Measurements from ENCODE around the gene SAE1. TPM values are rescaled to one million over a fixed set of nuclear protein-coding genes. Genes with fewer than 3 reads are reported as not detected.
A peak's percentile ranks its signal among the peaks of the same experiment; 100 is the strongest.

The SAE1 gene
- total RNA-seq, 1 donor from 2014 or later = 71.0 TPM

DNA sequence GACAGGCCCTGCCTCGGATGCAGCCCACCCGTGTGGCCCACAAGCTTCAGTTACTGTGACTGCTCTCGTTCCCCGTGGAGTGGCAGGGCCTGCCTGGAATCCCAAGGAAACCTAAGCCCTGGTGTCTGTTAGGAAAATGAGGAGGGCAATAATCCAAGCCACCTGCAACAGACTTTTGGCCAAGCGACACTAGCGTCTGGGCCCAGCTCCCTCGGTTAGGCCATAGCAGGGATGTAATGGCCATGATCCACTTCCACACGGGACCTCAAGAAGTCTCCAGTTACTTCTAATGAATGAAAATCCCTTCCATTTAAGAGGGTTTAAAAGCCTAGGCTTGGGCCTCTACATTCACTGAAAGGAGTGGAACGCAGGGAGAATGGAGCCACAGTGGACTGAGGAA lies 26.0 kb upstream of the SAE1 start:
- H3K9ac ChIP-seq (ENCODE audit: low read depth in 1 of 3, low read length in 3 of 3) = peak overlapping the region in 2 of 3 donors; percentile 27 to 28
- H3K9me3 ChIP-seq (ENCODE audit: control insufficient read depth in 3 of 3, low read length in 3 of 3) = no peaks in the 10 kb centered on the region
- H3K4me3 ChIP-seq (ENCODE audit: low read length in 3 of 3) = no peak overlapping the region
- H3K27ac ChIP-seq (ENCODE audit: low read depth, low read length) = peak overlapping the region; percentile 12
- no peaks in the 10 kb centered on the region for H3K27me3 ChIP-seq (ENCODE audit: control insufficient read depth in 3 of 3, insufficient read depth in 3 of 3, low read length in 3 of 3)
- H3K4me1 ChIP-seq (ENCODE audit: control insufficient read depth in 3 of 3, insufficient read depth in 3 of 3, low read length in 3 of 3) = peaks cover 39 to 65% (median 60%) of the 10 kb centered on the region in 3 donors
- peaks cover 0 to 7% (median 0%) of the 10 kb centered on the region in 3 donors for H3K36me3 ChIP-seq (ENCODE audit: control insufficient read depth in 3 of 3, insufficient read depth in 3 of 3, low read length in 3 of 3)

GRCh38 chr19:47105874-47106273 lies 24.8 kb upstream of the SAE1 start:
- H3K9me3 ChIP-seq (ENCODE audit: control insufficient read depth in 3 of 3, low read length in 3 of 3) = no peaks in the 10 kb centered on the region
- no peak overlapping the region for H3K9ac ChIP-seq (ENCODE audit: low read depth in 1 of 3, low read length in 3 of 3)
- peaks cover 48 to 69% (median 66%) of the 10 kb centered on the region in 3 donors for H3K4me1 ChIP-seq (ENCODE audit: control insufficient read depth in 3 of 3, insufficient read depth in 3 of 3, low read length in 3 of 3)
- H3K4me3 ChIP-seq (ENCODE audit: low read length in 3 of 3) = no peak overlapping the region
- peaks cover 0 to 4% (median 0%) of the 10 kb centered on the region in 3 donors for H3K36me3 ChIP-seq (ENCODE audit: control insufficient read depth in 3 of 3, insufficient read depth in 3 of 3, low read length in 3 of 3)
- H3K27me3 ChIP-seq (ENCODE audit: control insufficient read depth in 3 of 3, insufficient read depth in 3 of 3, low read length in 3 of 3) = no peaks in the 10 kb centered on the region
- H3K27ac ChIP-seq (ENCODE audit: low read depth, low read length) = no peak overlapping the region

DNA sequence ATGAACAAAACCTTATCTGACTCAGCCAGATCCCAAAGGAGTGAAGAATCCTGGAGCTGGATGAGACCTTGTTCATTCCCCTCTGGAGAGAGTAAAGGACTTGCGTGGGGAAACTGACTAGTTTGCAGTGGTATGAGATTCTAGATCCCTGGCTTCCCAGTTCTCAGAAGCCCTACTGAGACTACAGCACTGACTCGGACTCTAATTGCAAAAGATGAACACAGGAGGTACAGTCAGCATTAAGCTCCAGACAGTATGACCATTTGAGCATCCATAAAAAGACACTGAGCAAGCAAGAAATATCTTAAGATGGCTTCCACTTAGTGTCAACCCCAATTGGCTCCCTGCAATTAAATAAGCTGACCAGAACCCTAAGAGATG lies 23.8 kb upstream of the SAE1 start:
- H3K4me3 ChIP-seq (ENCODE audit: low read length in 3 of 3) = no peak overlapping the region

DNA sequence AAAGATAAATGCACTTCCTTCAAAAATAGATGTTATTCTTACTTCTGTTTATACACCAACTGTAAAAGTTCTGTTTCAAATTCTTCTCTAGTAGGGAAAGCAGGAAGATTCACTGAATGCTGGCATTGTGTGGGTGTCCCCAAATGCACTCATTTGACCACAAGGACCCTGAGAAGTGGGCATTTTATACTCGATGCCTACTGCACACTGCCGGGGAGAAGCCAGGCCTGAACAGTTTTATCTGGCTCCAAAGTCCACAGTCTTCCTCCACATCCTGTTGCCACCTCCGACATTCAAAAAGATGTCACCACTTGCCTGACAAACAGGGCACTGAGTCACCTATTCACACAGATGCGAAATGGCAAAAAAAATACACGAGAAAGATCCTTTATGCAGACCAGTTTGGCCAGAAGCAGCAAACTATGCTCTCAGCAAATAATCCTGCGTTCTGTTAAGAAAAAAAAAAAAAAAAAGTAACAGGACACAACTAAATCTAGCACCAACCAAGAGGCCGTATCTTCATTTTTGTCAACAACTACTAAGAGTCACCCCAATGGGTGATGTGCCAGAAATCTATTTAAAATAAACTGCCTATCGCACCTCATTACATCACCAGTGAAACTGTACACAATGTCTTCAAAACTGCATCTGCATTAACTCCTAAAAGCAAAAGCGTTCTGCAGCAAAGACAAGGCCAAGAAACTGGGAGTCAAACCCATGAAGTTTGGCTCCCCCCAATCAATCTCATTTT lies 23.3 kb upstream of the SAE1 start:
- peak overlapping the region; percentile 3 for H3K27ac ChIP-seq (ENCODE audit: low read depth, low read length)
- H3K36me3 ChIP-seq (ENCODE audit: control insufficient read depth in 3 of 3, insufficient read depth in 3 of 3, low read length in 3 of 3) = peaks cover 0 to 4% (median 0%) of the 10 kb centered on the region in 3 donors
- H3K9ac ChIP-seq (ENCODE audit: low read depth in 1 of 3, low read length in 3 of 3) = no peak overlapping the region
- no peaks in the 10 kb centered on the region for H3K9me3 ChIP-seq (ENCODE audit: control insufficient read depth in 3 of 3, low read length in 3 of 3)
- H3K4me3 ChIP-seq (ENCODE audit: low read length in 3 of 3) = no peak overlapping the region
- no peaks in the 10 kb centered on the region for H3K27me3 ChIP-seq (ENCODE audit: control insufficient read depth in 3 of 3, insufficient read depth in 3 of 3, low read length in 3 of 3)
- peaks cover 47 to 69% (median 62%) of the 10 kb centered on the region in 3 donors for H3K4me1 ChIP-seq (ENCODE audit: control insufficient read depth in 3 of 3, insufficient read depth in 3 of 3, low read length in 3 of 3)

More for the DNA sequence above, 23.8 kb upstream of the SAE1 start:
- peak overlapping the region; percentile 3 for H3K27ac ChIP-seq (ENCODE audit: low read depth, low read length)
- no peaks in the 10 kb centered on the region for H3K9me3 ChIP-seq (ENCODE audit: control insufficient read depth in 3 of 3, low read length in 3 of 3)
- H3K36me3 ChIP-seq (ENCODE audit: control insufficient read depth in 3 of 3, insufficient read depth in 3 of 3, low read length in 3 of 3) = peaks cover 0 to 4% (median 0%) of the 10 kb centered on the region in 3 donors
- H3K4me1 ChIP-seq (ENCODE audit: control insufficient read depth in 3 of 3, insufficient read depth in 3 of 3, low read length in 3 of 3) = peaks cover 52 to 74% (median 68%) of the 10 kb centered on the region in 3 donors
- H3K9ac ChIP-seq (ENCODE audit: low read depth in 1 of 3, low read length in 3 of 3) = peak overlapping the region in 1 of 3 donors; percentile 7
- no peaks in the 10 kb centered on the region for H3K27me3 ChIP-seq (ENCODE audit: control insufficient read depth in 3 of 3, insufficient read depth in 3 of 3, low read length in 3 of 3)

GRCh38 chr19:47107953-47108746 lies 22.5 kb upstream of the SAE1 start:
- Histone ChIP-seq H3K36me3 (ENCODE audit: control insufficient read depth in 3 of 3, insufficient read depth in 3 of 3, low read length in 3 of 3) (peaks cover 0 to 4% (median 0%) of the 10 kb centered on the region in 3 donors), H3K4me1 (ENCODE audit: control insufficient read depth in 3 of 3, insufficient read depth in 3 of 3, low read length in 3 of 3) (peaks cover 43 to 63% (median 57%) of the 10 kb centered on the region in 3 donors), H3K27me3 (ENCODE audit: control insufficient read depth in 3 of 3, insufficient read depth in 3 of 3, low read length in 3 of 3) (no peaks in the 10 kb centered on the region), H3K9ac (ENCODE audit: low read depth in 1 of 3, low read length in 3 of 3) (peak overlapping the region in 1 of 3 donors; percentile 33), H3K4me3 (ENCODE audit: low read length in 3 of 3) (no peak overlapping the region), H3K9me3 (ENCODE audit: control insufficient read depth in 3 of 3, low read length in 3 of 3) (no peaks in the 10 kb centered on the region), H3K27ac (ENCODE audit: low read depth, low read length) (peak overlapping the region; percentile 3)

DNA sequence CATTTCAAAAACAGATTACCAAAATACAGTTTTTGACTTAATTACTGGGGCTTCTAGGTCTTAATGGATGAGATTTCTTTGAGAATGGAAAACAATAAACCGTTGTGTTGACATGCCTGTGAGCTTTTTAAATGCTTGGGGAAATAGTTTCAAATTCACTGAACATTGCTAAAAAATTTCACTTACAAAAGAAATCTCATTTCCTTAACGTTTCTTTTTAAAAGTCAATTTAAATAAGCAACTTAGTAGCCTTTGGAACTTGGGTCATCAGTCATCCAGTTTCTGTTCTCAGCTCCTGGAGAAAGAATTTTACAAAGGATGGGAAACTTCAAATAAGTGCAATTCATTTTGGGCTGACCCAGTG lies 21.5 kb upstream of the SAE1 start:
- Histone ChIP-seq H3K4me1 (ENCODE audit: control insufficient read depth in 3 of 3, insufficient read depth in 3 of 3, low read length in 3 of 3) (peaks cover 47 to 68% (median 66%) of the 10 kb centered on the region in 3 donors), H3K27ac (ENCODE audit: low read depth, low read length) (peak overlapping the region; percentile 100), H3K4me3 (ENCODE audit: low read length in 3 of 3) (peak overlapping the region in 1 of 3 donors; percentile 15)

GRCh38 chr19:47109541-47110375 lies 20.9 kb upstream of the SAE1 start:
- Histone ChIP-seq H3K36me3 (ENCODE audit: control insufficient read depth in 3 of 3, insufficient read depth in 3 of 3, low read length in 3 of 3) (peaks cover 0 to 1% (median 0%) of the 10 kb centered on the region in 3 donors), H3K9me3 (ENCODE audit: control insufficient read depth in 3 of 3, low read length in 3 of 3) (no peaks in the 10 kb centered on the region), H3K27me3 (ENCODE audit: control insufficient read depth in 3 of 3, insufficient read depth in 3 of 3, low read length in 3 of 3) (no peaks in the 10 kb centered on the region), H3K4me1 (ENCODE audit: control insufficient read depth in 3 of 3, insufficient read depth in 3 of 3, low read length in 3 of 3) (peaks cover 42 to 64% (median 63%) of the 10 kb centered on the region in 3 donors), H3K27ac (ENCODE audit: low read depth, low read length) (peak overlapping the region; percentile 100), H3K4me3 (ENCODE audit: low read length in 3 of 3) (peak overlapping the region; percentile 84 to 90 (median 90)), H3K9ac (ENCODE audit: low read depth in 1 of 3, low read length in 3 of 3) (peak overlapping the region; percentile 13 to 100 (median 100))

More for the DNA sequence above, 21.5 kb upstream of the SAE1 start:
- Histone ChIP-seq H3K36me3 (ENCODE audit: control insufficient read depth in 3 of 3, insufficient read depth in 3 of 3, low read length in 3 of 3) (peaks cover 0 to 4% (median 0%) of the 10 kb centered on the region in 3 donors), H3K27me3 (ENCODE audit: control insufficient read depth in 3 of 3, insufficient read depth in 3 of 3, low read length in 3 of 3) (no peaks in the 10 kb centered on the region), H3K9me3 (ENCODE audit: control insufficient read depth in 3 of 3, low read length in 3 of 3) (no peaks in the 10 kb centered on the region), H3K9ac (ENCODE audit: low read depth in 1 of 3, low read length in 3 of 3) (peak overlapping the region in 1 of 3 donors; percentile 100)

GRCh38 chr19:47110521-47111005 lies 20.1 kb upstream of the SAE1 start:
- Histone ChIP-seq H3K4me3 (ENCODE audit: low read length in 3 of 3) (peak overlapping the region; percentile 84 to 90 (median 90)), H3K9ac (ENCODE audit: low read depth in 1 of 3, low read length in 3 of 3) (peak overlapping the region; percentile 92 to 100 (median 100)), H3K4me1 (ENCODE audit: control insufficient read depth in 3 of 3, insufficient read depth in 3 of 3, low read length in 3 of 3) (peaks cover 35 to 56% (median 55%) of the 10 kb centered on the region in 3 donors), H3K27ac (ENCODE audit: low read depth, low read length) (peak overlapping the region; percentile 100), H3K36me3 (ENCODE audit: control insufficient read depth in 3 of 3, insufficient read depth in 3 of 3, low read length in 3 of 3) (no peaks in the 10 kb centered on the region), H3K27me3 (ENCODE audit: control insufficient read depth in 3 of 3, insufficient read depth in 3 of 3, low read length in 3 of 3) (no peaks in the 10 kb centered on the region), H3K9me3 (ENCODE audit: control insufficient read depth in 3 of 3, low read length in 3 of 3) (no peaks in the 10 kb centered on the region)

GRCh38 chr19:47111006-47111621 lies 19.5 kb upstream of the SAE1 start:
- Histone ChIP-seq H3K27ac (ENCODE audit: low read depth, low read length) (peak overlapping the region; percentile 100), H3K4me1 (ENCODE audit: control insufficient read depth in 3 of 3, insufficient read depth in 3 of 3, low read length in 3 of 3) (peaks cover 31 to 54% (median 49%) of the 10 kb centered on the region in 3 donors)

More at GRCh38 chr19:47111006-47111621, 19.5 kb upstream of the SAE1 start:
- Histone ChIP-seq H3K36me3 (ENCODE audit: control insufficient read depth in 3 of 3, insufficient read depth in 3 of 3, low read length in 3 of 3) (no peaks in the 10 kb centered on the region), H3K9ac (ENCODE audit: low read depth in 1 of 3, low read length in 3 of 3) (peak overlapping the region; percentile 92 to 100 (median 100)), H3K27me3 (ENCODE audit: control insufficient read depth in 3 of 3, insufficient read depth in 3 of 3, low read length in 3 of 3) (no peaks in the 10 kb centered on the region), H3K4me3 (ENCODE audit: low read length in 3 of 3) (peak overlapping the region; percentile 84 to 90 (median 90)), H3K9me3 (ENCODE audit: control insufficient read depth in 3 of 3, low read length in 3 of 3) (no peaks in the 10 kb centered on the region)

Data from skeletal muscle tissue (tissue), 4 donors.